Stimulated activated CD4-positive, alpha-beta T cell treated with anti-CD3 and anti-CD28 coated beads, Interleukin-1b, Interleukin-23, amount 100 ng/mL, for 1 hour (primary cell): ENCODE results near the gene PRLHR.

Experiments used
- DNase-seq, 2 donors: peaks; one replicate each; pipeline ENCODE4 v3.0.0-alpha.2; 2020; ENCODE audit warnings: low read depth in 2 of 2

The PRLHR gene

DNA sequence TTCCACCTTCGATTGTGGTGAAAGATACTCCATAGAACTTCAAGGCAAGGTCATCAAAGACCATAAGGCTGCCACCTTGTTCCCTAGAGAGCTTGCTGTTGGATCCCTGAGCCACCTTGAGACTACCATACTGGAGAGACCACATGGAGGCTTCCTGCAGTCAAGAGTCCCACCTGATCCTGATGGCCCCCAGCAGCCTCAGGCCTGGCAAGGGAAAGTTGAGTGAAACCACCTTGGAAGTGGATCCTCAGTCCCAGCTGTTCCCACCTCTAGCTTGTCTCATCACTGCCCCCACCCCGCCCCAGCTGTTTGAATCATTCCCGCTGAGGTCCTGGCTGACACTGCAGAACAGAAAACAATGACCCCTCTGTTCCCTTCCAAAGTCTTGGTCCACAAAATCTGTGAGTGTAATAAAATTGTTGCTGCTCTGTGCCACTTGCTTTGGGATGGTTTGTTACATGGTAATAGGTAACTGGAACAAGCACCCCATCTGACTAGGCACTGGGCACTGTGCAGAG lies 32.0 kb downstream of the PRLHR start:
- DNase-seq = no peak

GRCh38 chr10:118562851-118563250 lies 32.6 kb downstream of the PRLHR start:
- DNase-seq = no peak

DNA sequence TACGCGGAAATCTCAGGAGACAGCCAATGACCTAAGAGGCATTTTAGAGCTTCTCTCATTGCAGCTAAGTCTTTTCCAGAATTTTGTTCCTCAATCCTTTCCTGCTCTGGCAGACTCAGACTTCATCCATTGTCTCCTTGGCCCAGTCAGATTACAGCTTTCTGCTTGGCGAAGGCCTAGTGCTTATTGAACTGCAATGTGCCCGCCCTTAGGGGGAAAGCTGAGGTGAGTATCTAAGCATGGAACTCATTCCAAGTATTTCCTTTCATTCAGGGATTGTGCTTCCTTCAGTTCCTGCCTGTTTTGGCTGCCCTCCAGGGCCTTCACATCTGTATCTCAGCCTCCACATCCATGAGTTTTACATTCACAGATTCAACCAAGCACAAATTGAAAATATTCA lies 37.5 kb downstream of the PRLHR start:
- DNase-seq = no peak

GRCh38 chr10:118551535-118552100 lies 43.8 kb downstream of the PRLHR start:
- no peak for DNase-seq

DNA sequence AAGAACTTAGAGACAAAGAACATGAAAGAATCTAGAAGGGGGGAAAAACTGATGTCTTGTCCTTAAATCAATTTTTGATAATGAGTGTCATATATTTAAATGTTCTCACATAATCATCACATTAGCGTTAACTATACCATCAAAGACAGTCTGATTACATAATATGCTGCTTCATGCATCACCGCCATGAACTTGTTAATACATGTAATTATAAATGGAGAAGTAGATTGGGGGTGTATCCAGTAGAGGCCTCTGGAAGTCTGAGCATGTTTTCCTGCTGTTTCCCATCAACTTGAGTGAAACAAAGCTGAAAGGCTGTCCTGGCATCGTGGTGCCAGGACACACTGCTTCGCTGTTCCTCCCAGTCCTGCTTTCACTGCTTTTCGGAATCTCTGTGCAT lies 48.2 kb downstream of the PRLHR start:
- DNase-seq = no peak

- no peak for DNase-seq
Measured at GRCh38 chr10:118546479-118546878, 49.0 kb downstream of the PRLHR start.

DNA sequence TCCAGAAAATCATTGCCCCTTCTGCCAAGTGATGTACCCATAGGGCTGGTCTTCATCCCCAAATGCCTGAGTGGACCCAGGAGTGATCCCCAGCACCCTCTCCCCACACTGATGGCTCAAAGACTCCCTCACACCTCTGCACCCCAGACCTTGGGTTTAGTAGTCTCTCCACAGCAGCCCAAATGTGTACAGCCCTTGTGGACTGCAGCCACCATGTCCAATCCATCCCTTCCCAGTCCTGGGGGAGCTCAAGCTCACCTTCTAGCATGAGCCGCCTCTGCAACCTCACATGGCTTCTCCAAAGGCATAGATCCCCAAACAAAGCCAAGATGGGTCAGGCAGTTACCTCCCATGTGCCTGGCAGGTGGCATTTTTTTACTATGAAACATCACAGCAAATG lies 50.1 kb downstream of the PRLHR start:
- no peak for DNase-seq

DNA sequence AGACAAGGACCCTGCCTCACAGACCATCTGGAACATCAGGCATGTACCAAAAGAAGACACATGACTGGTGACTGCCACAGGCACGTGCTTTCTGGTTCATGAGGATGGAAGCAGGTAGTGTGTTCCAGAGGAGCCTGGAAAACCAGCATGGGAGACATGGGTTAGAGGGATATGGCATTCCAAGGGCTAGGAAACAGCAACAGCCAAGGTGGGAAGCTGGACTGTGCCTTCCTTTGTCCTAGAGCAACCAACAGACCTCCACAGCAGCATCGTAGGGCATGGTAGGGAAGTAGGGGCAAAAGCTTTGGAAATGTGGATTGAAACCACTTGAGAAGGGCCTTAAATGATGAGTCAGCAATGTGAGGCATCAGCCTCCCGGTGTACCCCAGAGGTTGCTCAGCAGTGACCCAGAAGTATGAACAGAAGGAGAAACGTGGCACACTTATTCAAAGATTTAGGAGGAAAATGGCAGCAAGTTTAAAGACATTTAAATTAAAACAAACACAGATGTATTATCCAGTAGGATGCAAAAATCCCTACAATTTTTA lies 51.0 kb downstream of the PRLHR start:
- DNase-seq = no peak

DNA sequence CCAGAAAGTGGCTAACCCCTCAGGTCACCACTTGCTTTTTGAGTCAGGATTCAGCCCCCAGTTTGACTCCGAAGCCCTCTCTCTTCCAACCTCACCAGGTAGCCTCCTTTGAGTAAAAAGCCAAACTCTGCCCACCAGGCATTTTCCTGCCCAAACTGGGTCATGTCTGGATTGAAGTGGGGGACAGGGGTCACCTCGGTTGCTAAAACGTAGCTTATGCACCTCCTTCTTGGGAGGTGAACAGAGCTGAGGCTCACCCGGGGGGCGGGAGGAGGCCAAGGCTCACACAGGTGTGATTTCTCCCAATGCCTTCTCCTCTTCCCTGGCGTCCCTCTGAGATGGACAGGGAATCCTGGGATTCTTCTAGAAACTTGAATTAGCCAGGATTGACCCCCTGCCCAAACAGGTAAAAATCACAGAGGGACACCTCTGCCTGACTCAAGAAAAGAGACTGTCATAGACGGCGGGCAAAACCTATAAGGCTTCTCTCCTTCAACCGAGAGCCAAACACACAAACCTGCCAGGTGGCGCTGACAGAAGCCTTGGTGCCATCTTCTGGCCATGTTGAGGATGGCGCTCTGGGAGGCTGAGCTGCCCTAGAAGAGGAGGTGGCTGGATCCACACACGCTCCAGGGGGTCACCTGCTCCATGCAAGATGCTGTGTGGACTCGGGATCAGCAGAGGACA lies 51.6 kb downstream of the PRLHR start:
- DNase-seq = no peak

DNA sequence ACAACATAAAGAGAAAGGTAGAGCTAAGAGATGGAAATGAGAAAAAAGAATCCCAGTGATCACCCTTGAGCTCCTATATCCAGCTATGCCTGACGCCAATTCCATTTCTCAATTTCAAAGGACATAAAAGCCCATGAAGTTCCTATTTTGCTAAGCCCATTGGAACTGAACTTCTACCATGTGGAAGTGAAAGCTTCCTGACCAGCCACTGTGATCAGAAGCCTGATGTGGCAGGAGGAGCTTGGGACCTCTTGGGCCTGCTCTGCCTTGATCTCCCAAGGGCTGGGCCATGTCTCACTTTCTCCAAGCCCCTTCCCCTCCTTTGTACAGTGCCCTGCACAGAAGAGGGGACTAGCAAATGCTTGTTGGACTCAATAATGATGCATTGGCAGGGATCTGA lies 52.7 kb downstream of the PRLHR start:
- DNase-seq = no peak

GRCh38 chr10:118542205-118542604 lies 53.2 kb downstream of the PRLHR start:
- no peak for DNase-seq

- no peak for DNase-seq
Measured at GRCh38 chr10:118541718-118542117, 53.7 kb downstream of the PRLHR start.
